ENCODE data around the gene NAGS.
"Not testable (repeated sequence)": the region's sequence is repeated elsewhere in the genome, so short reads cannot be mapped to it uniquely, and the experiment has no call there.

The NAGS gene

DNA sequence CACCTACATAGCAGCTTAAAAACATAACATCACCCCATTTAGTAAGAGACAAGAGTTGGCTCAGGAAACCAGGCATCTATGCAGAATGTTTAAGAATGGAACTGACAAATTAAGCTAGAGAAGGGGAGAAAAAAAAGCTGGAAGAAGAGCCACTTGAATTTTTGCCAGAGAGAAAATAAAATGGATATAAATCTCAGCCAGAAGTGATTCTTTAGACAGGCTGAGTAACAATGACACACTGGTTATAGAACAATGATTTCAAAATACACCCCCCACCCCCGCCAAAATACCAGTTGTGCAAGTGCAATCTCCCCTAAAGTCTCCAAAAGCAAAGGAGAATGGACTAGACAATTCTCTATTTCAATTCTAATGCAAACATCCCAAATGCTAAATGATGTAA lies 39.6 kb downstream of the NAGS start:
- no peak for DNase-seq

DNA sequence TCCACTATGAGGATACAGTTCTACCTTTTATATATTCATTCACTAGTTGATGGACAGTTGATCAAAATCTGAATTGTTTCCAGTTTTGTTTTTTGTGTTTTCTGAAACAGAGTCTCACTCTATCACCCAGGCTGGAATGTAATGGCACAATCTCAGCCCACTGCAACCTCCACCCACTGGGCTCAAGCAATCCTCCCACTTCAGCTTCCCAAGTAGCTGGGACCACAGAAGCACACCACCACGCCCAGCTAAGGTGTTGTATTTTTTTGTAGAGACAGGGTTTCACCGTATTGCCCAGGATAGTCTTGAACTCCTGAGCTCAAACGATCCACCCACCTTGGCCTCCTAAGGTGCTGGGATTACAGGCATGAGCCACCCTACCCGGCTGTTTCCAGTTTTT lies 41.1 kb downstream of the NAGS start:
- no peak for DNase-seq

DNA sequence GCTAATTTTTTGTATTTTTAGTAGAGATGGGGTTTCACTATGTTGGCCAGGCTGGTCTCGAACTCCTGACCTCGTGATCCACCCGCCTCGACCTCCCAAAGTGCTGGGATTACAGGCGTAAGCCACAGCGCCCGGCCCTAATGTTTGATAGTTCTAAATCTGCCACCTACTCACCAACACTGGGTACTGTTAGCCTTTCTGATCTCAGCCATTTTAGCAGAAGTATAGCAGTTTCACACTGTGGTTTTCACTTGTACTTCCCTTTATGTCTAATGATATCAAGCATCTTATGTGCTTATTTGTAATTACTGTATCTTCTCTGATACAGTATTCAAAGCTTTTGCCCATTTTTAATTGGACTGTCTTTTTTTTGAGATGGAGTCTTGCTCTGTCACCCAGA lies 42.5 kb downstream of the NAGS start:
- not testable (repeated sequence) for DNase-seq

DNA sequence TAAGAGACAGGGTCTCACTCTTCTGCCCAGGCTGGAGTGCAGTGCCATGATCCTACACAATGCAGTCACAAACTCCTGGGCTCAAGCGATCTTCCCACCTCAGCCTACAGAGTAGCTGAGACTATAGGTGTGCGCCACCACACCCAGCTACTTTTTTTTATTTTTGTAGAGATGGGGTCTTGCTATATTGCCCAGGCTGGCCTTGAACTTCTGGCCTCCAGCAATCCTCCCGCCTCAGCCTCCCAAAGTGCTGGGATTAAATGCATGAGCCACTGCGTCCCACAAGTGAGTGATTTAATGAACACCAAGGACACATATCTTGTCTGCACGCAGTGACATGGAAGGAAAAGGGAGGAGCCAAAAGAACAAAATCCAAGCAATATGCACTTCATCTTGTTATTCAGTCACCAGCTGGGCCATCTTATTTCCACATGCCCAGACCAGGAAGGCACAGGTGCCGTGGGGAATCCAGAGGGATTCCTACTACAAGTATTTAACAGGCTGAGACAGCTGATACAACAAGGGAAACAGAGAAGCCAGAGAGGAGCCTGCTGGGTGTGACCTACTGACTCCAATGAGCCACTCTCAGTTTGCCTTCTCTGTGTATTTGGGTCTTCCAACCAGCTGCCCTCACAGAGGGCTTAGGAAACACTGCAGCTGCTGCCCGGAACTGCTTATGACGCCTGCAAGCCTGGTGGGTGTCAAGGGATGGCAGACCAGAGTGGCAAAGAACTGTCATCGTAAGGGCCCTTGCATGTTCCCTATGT lies 45.1 kb downstream of the NAGS start:
- DNase-seq = no peak

DNA sequence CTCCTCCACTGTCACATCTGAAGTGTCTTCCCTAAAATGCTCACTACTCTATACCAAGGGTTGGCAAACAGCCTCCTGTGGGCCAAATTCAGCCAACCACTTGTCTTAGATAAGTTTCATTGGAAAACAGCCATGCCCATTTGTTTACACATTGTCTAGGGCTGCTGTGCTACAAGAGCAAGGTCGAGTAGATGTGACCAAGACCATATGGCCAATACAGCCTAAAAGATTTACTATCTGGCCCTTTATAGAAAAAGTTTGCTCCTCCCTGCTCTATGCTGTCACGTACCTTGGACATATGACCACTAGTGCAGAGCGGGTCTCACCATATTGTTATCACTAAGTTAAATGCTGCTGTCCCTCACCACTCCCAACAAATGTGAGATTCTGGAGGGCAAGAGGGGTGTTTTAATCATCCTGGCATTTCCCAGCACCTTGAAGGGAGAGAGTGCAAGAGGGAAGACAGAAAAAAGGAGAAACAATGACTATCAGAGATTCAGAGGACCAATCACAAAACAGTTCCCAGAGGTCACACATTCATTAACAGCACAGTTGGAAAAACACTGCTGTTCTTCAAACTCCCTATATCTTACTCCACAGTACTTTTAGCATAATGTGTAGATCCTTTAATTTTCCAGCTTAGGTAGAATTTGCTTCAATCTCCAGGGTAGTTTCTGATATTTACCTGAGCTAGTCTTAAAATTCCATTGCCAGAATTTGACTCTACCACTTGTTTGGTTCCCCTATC lies 48.9 kb downstream of the NAGS start:
- DNase-seq = no peak

Data from CD4-positive, alpha-beta T cell treated with Interleukin-17A for 4 hours (primary cell).